Hippocampal formation (tissue), 2 donors: ENCODE measurements around the gene MIOX.
"Not testable (repeated sequence)": the region's sequence is repeated elsewhere in the genome, so short reads cannot be mapped to it uniquely, and the experiment has no call there.

Experiments
- DNase-seq, 2 donors: peaks; one replicate each; lab custom pipeline; 2025; lab: John Stamatoyannopoulos, UW

Gene MIOX

GRCh38 chr22:50529897-50530579, 43.4 kb downstream of the MIOX start, which contains the start of gene TYMP:
TSS of gene TYMP (minus strand) at chr22:50530012. CDS start at chr22:50529709, 303 bp downstream.
- DNase-seq, result no peak

GRCh38 chr22:50530580-50530876, 43.9 kb downstream of the MIOX start:
- DNase-seq, result no peak

GRCh38 chr22:50530877-50531545, 44.4 kb downstream of the MIOX start:
- no peak for DNase-seq

- DNase-seq, result no peak
These were observed 44.9 kb downstream of the MIOX start for GRCh38 chr22:50531546-50531961.

GRCh38 chr22:50531962-50532674, 45.5 kb downstream of the MIOX start:
- DNase-seq, result no peak

- no peak for DNase-seq
These were observed 46.5 kb downstream of the MIOX start for GRCh38 chr22:50532824-50533796.

GRCh38 chr22:50533856-50534711, 47.4 kb downstream of the MIOX start:
- not testable (repeated sequence) for DNase-seq

- DNase-seq, result no peak
These were observed 48.5 kb downstream of the MIOX start for GRCh38 chr22:50535113-50535512.

GRCh38 chr22:50536226-50536625, 49.6 kb downstream of the MIOX start:
- no peak for DNase-seq

GRCh38 chr22:50537765-50538164, 51.1 kb downstream of the MIOX start:
- no peak for DNase-seq
